ENCODE data around the gene DHRS1.

Gene DHRS1

DNA sequence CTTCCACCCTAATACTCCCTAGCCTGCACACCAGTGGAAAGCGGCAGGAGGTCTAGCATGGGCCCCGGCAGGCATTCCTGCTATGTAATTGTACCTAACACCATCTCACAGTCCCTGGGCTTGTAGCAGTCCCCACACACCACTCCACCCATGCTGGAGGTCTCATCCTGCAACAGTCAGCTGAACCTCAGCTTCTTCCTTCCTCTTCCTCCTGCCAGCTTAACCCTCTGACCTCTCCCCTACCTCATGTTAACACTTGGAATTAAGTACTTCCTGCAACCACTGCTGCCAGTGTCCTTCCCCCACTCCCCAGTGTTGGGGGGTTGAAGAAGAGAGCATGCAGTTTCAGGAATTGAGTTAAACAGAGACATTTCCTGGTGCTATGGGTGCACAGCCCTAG is 27.7 kb upstream of the DHRS1 start:
- DNase-seq, result no peak

DNA sequence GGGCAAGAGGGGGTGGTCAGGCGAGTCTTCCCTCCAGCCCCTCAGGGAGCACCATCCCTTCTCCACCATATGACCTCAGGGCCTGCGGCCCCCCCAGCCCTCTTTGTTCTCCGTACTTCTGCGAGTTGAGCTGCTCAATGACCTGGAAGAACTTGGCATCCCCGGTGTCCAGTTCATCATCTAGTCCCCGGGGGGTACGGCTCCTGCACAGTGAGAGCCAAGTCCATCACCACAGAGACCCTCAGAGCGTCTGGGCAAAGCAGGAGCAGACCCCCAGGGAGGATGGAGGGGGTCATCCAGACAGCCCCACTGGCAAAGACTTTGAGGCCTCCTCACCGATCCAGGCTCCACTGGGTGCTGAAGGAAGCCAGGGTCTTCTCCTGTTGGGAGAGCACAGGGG is 26.4 kb upstream of the DHRS1 start:
- no peak for DNase-seq

DNA sequence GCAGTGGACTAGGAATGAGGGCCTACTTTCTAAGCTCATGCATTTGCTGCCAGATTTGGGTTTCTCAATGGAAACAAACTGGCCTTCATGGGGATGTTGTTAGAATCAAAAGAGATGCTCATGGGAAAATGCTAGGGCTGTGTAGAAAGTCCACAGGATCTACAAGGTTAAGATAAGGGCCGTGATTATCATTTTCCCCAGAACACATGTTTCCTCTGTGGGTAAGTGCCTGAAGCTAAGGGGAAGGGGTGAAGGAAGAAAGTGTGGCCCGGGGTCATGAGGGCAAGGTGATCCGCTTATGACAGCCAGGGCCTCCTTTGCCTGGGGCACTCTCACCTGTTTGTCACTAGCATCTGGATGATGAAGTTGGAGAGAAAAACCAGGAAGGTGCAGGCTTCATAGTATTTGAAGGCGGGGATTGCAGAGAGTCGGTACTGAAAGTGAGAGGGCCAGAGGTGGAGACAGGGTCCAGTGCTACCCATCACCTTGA is 25.5 kb upstream of the DHRS1 start:
- DNase-seq, result no peak

DNA sequence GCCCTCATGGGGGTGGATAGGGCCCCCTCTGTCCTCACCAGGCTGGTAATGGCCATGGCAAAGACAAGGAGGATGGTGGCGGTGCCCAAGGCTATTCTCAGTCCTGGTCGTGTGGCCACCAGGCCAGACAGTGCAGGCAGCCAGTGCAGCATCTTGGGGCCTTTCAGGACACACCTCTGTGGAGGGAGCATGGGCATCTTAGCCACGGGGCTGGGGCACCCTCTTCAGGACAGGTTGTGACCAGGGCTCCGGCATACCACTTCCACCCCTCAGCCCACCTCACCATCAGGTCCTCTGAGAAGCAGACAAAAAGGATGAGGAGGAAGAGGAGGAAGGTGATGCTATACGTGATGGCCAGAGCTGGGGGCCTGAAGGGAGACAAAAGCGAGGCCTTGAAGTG is 24.4 kb upstream of the DHRS1 start:
- DNase-seq, result no peak

GRCh38 chr14:24323341-24323740 is 23.8 kb upstream of the DHRS1 start:
- DNase-seq, result no peak

- DNase-seq, result no peak
Measured at GRCh38 chr14:24322672-24323071, 23.1 kb upstream of the DHRS1 start.

- DNase-seq, result no peak
Measured at GRCh38 chr14:24321212-24321975, 21.8 kb upstream of the DHRS1 start.

- no peak for DNase-seq
Measured at GRCh38 chr14:24317141-24317928, 17.8 kb upstream of the DHRS1 start.

DNA sequence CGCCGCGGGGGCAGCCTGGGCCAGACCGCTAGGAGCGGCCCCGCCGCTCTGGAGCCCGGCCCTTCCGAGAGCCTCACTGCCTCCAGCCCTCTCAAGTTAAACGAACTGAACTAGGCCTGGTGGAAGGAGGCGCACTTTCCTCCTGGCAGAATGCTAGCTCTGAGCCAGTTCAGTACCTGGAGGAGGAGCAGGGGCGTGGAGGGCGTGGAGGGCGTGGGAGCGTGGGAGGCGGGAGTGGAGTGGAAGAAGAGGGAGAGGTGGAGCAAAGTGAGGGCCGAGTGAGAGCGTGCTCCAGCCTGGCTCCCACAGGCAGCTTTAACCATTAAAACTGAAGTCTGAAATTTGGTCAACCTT is 17.0 kb upstream of the DHRS1 start:
- no peak for DNase-seq

GRCh38 chr14:24315807-24316596 is 16.4 kb upstream of the DHRS1 start:
- DNase-seq, result no peak

DNA sequence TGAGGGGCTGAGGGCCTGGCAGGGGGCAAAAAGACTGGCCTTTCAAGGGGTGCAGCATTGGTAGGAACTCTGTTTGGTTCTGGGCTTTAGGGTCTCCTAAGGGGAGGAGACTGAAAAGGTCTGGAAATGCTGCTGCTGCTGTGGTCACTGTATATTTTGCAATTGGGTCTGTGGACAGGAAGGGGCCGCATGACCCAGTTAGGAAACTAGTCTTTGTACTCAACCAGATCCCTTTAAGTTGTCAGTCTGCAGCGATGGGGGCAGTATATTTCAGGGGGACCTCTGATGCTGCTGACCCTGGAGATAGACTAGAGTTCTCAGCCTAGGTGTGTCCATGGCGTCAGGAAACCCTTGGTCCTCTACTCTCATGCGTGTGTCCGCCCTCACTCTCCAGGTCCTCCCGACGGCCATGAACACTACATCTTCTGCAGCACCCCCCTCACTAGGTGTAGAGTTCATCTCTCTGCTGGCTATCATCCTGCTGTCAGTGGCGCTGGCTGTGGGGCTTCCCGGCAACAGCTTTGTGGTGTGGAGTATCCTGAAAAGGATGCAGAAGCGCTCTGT is 15.7 kb upstream of the DHRS1 start:
- DNase-seq, result no peak

DNA sequence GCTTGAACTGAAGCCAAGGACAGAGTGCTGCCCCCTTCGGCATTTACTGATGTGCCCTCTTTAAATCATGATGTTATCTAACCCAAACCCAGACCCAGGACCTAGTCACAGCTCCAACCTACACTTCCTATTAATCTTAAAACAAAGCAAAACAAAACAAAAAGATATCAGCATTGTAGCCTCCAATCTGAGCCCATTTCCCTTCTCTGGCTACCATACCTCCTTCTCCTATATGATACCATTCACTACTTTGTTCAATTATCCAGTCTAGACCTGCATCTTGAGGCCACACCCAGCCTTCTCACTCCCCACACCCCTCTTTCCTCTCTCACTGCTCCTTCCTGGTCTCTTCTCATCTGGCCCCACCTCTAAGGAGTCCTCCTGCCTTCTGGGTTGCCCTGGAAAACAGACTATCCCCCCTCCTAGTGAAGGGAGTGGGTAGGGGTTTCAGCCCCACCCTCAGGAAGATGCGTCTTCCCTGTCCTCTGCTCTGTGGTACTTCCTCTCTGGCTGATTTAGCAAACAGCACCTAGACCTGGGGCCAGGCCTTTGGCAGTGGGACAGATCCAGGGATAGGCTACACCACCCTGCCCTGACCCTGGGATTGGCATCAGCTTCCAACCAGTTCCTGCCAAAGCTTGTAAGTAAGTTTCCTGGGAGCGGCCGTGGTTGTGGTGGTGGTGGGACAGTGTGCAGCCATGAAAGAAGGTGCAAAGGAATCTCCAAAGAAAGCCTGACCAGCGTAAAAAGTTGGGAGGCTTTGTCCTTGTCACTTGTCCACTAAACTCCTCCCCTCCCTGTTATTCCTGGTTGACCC is 15.0 kb upstream of the DHRS1 start:
- DNase-seq, result no peak

DNA sequence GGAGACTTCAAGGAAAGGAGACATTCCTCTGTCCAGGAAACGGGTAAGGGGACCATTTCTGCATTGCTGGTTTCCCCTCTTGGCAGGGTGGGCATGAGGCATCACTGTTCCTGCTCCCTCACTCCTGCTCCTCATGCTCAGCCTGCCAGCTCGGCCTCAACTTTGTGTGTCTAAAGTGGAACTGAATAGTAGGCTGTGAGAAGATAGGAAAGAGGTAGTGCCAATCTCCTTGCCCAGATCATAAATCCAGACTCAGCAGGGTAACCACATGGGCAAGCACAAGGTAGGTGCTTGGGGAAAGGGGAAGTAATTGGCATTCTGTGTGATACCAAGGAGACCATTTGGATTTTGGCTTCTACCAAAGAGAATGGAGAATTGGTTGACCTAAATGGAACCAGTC is 14.3 kb upstream of the DHRS1 start:
- DNase-seq, result no peak

GRCh38 chr14:24312736-24313507 is 13.3 kb upstream of the DHRS1 start:
- DNase-seq, result no peak

DNA sequence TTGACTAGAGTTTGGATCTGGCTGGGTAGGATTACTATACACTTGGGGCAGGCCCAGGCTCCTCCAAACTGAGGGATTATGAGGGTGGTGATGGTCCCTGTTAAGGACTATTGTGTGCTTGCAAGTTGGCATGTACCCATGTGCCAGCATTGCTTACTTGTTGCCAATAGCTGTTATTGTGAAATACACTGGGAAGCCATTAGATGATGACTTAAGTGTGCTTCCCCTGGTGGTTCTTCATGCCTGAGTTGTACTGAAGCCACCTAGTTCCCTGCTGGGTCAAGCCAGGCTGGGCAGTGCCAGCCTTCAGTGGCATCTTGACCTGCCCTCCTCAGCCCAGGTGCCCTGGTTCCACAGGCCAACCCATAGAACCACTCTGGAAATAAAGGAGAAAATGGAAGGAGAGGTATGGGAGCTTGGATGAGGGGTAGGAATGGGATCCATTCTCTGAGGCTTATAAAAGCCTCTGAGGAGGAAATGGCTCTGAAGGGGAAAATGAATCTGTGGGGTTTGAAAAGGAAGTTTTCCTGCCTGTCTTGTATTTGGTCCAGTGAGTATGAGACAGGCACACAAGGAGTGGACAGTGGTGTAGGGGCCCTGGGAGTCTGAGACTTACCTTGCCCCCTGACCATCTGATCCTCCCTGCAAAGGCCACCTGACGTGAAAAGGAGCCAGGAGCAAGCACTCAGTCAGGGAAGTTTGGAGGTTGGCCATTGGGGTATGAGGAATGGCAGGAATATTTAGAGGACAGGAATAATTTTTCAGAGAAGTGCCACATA is 12.4 kb upstream of the DHRS1 start:
- no peak for DNase-seq

DNA sequence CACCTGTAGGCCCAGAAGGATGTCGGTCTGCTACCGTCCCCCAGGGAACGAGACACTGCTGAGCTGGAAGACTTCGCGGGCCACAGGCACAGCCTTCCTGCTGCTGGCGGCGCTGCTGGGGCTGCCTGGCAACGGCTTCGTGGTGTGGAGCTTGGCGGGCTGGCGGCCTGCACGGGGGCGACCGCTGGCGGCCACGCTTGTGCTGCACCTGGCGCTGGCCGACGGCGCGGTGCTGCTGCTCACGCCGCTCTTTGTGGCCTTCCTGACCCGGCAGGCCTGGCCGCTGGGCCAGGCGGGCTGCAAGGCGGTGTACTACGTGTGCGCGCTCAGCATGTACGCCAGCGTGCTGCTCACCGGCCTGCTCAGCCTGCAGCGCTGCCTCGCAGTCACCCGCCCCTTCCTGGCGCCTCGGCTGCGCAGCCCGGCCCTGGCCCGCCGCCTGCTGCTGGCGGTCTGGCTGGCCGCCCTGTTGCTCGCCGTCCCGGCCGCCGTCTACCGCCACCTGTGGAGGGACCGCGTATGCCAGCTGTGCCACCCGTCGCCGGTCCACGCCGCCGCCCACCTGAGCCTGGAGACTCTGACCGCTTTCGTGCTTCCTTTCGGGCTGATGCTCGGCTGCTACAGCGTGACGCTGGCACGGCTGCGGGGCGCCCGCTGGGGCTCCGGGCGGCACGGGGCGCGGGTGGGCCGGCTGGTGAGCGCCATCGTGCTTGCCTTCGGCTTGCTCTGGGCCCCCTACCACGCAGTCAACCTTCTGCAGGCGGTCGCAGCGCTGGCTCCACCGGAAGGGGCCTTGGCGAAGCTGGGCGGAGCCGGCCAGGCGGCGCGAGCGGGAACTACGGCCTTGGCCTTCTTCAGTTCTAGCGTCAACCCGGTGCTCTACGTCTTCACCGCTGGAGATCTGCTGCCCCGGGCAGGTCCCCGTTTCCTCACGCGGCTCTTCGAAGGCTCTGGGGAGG is 11.3 kb upstream of the DHRS1 start, which contains the start of gene LTB4R:
Gene LTB4R (plus strand): TSS at position 857 of the 959 bp plus-strand sequence. CDS start 4,150 bp downstream, outside the sequence.
- DNase-seq, result peak; percentile 74

GRCh38 chr14:24310265-24310645 is 10.7 kb upstream of the DHRS1 start:
- DNase-seq, result no peak

DNA sequence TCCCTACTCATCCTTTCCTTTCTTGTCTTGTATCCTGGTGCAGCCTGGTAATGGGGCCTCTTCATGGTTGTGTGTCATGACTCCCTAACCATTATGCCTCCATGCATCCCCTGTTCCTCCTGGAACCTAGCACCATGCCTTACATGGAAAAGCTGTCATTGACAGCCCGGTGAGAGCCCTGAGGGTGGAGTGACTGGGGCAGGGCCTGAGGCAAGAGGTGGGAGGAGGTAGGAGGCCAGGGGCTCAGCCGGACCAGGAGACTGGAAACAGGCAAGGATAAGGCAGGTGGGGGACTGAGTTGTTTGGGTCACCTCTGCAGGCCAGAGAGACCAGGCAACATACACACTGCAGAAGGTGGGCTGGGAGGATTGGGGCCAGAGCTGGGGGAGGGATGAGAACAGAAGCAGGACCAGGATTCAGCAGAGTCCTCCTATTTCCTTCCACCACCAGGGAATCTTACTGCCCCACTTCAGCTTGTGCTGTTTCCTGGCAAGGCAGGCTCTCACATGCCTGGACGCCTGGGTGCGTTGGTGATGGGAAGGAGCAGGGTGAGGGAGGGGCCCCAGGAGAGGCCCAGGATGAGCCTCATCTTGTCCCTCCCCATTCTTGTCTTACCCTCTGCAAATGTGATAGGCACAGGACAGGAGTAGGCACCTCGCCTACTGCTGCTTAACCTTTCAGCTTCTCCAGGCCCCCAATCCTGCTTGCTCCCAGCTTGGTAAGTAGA is 10.1 kb upstream of the DHRS1 start, which contains the start of gene LTB4R2:
Gene LTB4R2 (plus strand): TSS at position 603 of the 727 bp plus-strand sequence. CDS start 525 bp downstream, outside the sequence.
- no peak for DNase-seq

Data from NCI-H748 treated with DMSO at 0.1 percent for 48 hours (cell line).